Glutamatergic neuron (in vitro differentiated cells): ENCODE measurements around the gene NOS1. TPM values are rescaled to one million over a fixed set of nuclear protein-coding genes. Genes with fewer than 3 reads are reported as not detected.

ENCODE experiments used
- DNase-seq: peaks from one replicate; pipeline ENCODE4 v3.0.0; 2022
- H3K27ac Mint-ChIP-seq: one replicate; pipeline ENCODE4 v1.8.0; 2020; ENCODE audit warnings: mild to moderate bottlenecking, mixed read lengths, inconsistent platforms; ENCODE audit not compliant: unreplicated experiment
- H3K27me3 Mint-ChIP-seq: one replicate; pipeline ENCODE4 v1.8.0; 2020; ENCODE audit warnings: mild to moderate bottlenecking, moderate library complexity, mixed read lengths, inconsistent platforms; ENCODE audit not compliant: unreplicated experiment
- H3K36me3 Mint-ChIP-seq: one replicate; pipeline ENCODE4 v1.8.0; 2020; ENCODE audit warnings: mild to moderate bottlenecking, mixed read lengths, inconsistent platforms; ENCODE audit not compliant: unreplicated experiment
- H3K4me1 Mint-ChIP-seq: one replicate; pipeline ENCODE4 v1.8.0; 2020; ENCODE audit warnings: mild to moderate bottlenecking, low read depth, mixed read lengths, inconsistent platforms; ENCODE audit not compliant: unreplicated experiment
- H3K4me3 Mint-ChIP-seq: one replicate; pipeline ENCODE4 v1.8.0; 2020; ENCODE audit warnings: mild to moderate bottlenecking, mixed read lengths, inconsistent platforms; ENCODE audit not compliant: unreplicated experiment
- H3K9me3 Mint-ChIP-seq: one replicate; pipeline ENCODE4 v1.8.0; 2020; ENCODE audit warnings: mild to moderate bottlenecking, moderate library complexity, mixed read lengths, inconsistent platforms; ENCODE audit not compliant: unreplicated experiment
- total RNA-seq: library from RNA; stranded (reverse); fragmentation: NEBNext Ultra II Directional; extraction: Animal tissue kit (Norgen Biotek cat#: 25700); gene quantifications from one replicate; pipeline ENCODE4 v1.2.1, GENCODE V29; 2021; ENCODE audit not compliant: unreplicated experiment
- TF ChIP-seq, protein P1 (sequence below): fragments of 200-600 bp; sonication (generic); IDR thresholded peaks from one replicate; pipeline ENCODE4 v1.5.0; 2021; ENCODE audit not compliant: partially characterized antibody, unreplicated experiment

NOS1 gene
- total RNA-seq, 1 donor from 2014 or later: 0.96 TPM

GRCh38 chr12:117213295-117213808, 148.1 kb downstream of the NOS1 start:
- no peak overlapping the region for H3K4me3 Mint-ChIP-seq
- DNase-seq: no peak
- no peak overlapping the region for H3K27ac Mint-ChIP-seq
- no peaks in the 10 kb centered on the region for H3K36me3 Mint-ChIP-seq
- peaks cover 7% of the 10 kb centered on the region for H3K4me1 Mint-ChIP-seq
- H3K9me3 Mint-ChIP-seq: peaks cover 4% of the 10 kb centered on the region
- TF ChIP-seq, protein P1, sequence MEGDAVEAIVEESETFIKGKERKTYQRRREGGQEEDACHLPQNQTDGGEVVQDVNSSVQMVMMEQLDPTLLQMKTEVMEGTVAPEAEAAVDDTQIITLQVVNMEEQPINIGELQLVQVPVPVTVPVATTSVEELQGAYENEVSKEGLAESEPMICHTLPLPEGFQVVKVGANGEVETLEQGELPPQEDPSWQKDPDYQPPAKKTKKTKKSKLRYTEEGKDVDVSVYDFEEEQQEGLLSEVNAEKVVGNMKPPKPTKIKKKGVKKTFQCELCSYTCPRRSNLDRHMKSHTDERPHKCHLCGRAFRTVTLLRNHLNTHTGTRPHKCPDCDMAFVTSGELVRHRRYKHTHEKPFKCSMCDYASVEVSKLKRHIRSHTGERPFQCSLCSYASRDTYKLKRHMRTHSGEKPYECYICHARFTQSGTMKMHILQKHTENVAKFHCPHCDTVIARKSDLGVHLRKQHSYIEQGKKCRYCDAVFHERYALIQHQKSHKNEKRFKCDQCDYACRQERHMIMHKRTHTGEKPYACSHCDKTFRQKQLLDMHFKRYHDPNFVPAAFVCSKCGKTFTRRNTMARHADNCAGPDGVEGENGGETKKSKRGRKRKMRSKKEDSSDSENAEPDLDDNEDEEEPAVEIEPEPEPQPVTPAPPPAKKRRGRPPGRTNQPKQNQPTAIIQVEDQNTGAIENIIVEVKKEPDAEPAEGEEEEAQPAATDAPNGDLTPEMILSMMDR: no peak
- H3K27me3 Mint-ChIP-seq: peaks cover 4% of the 10 kb centered on the region

- Mint-ChIP-seq H3K4me3 (no peak overlapping the region), H3K4me1 (peaks cover 7% of the 10 kb centered on the region), H3K27ac (peak overlapping the region; percentile 48), H3K9me3 (peaks cover 4% of the 10 kb centered on the region), H3K27me3 (peaks cover 4% of the 10 kb centered on the region), H3K36me3 (no peaks in the 10 kb centered on the region)
- TF ChIP-seq, protein P1: peak; percentile 90
- DNase-seq: peak; percentile 78
Observed at GRCh38 chr12:117212563-117213190, 148.7 kb downstream of the NOS1 start.

GRCh38 chr12:117210266-117210918, 151.0 kb downstream of the NOS1 start:
- H3K4me3 Mint-ChIP-seq: no peak overlapping the region
- H3K36me3 Mint-ChIP-seq: no peaks in the 10 kb centered on the region
- H3K27me3 Mint-ChIP-seq: peaks cover 4% of the 10 kb centered on the region
- peaks cover 7% of the 10 kb centered on the region for H3K4me1 Mint-ChIP-seq
- TF ChIP-seq, protein P1: no peak
- H3K9me3 Mint-ChIP-seq: peaks cover 4% of the 10 kb centered on the region
- H3K27ac Mint-ChIP-seq: no peak overlapping the region
- no peak for DNase-seq

GRCh38 chr12:117209626-117210025, 151.8 kb downstream of the NOS1 start:
- DNase-seq: no peak
- H3K9me3 Mint-ChIP-seq: peaks cover 4% of the 10 kb centered on the region
- no peaks in the 10 kb centered on the region for H3K36me3 Mint-ChIP-seq
- H3K4me1 Mint-ChIP-seq: peaks cover 7% of the 10 kb centered on the region
- peaks cover 2% of the 10 kb centered on the region for H3K27me3 Mint-ChIP-seq
- H3K27ac Mint-ChIP-seq: no peak overlapping the region
- TF ChIP-seq, protein P1: no peak
- H3K4me3 Mint-ChIP-seq: no peak overlapping the region
